HL-60/S4 treated with retinoic acid at 250 ng/mL for 4 days and 3 days (cell line): ENCODE measurements around the gene CHRNA7.

Experiments
- in situ Hi-C: fragments of 300-500 bp; cut with MboI; formaldehyde crosslinking; loops from 2 replicates; pipeline ENCODE4 v1.7.0; 2022; ENCODE audit warnings: low sequenced_read_pairs

Gene CHRNA7

GRCh38 chr15:32067115-32067514 is 36.8 kb downstream of the CHRNA7 start:
- in situ Hi-C loops = no loop called here

- in situ Hi-C loops = no loop called here
Measured at GRCh38 chr15:32089851-32090359, 59.6 kb downstream of the CHRNA7 start.

GRCh38 chr15:32091505-32092380 is 61.4 kb downstream of the CHRNA7 start:
- in situ Hi-C loops = no loop called here

GRCh38 chr15:32096213-32096612 is 65.9 kb downstream of the CHRNA7 start:
- in situ Hi-C loops = no loop called here

- in situ Hi-C loops = no loop called here
Measured at GRCh38 chr15:32096916-32097617, 66.8 kb downstream of the CHRNA7 start.

- in situ Hi-C loops = no loop called here
Measured at GRCh38 chr15:32098033-32098432, 67.7 kb downstream of the CHRNA7 start.

GRCh38 chr15:32099097-32099785 is 68.9 kb downstream of the CHRNA7 start:
- in situ Hi-C loops = no loop called here

GRCh38 chr15:32099956-32100684 is 69.8 kb downstream of the CHRNA7 start:
- in situ Hi-C loops = no loop called here

GRCh38 chr15:32104061-32104995 is 74.0 kb downstream of the CHRNA7 start:
- in situ Hi-C loops = no loop called here

- in situ Hi-C loops = no loop called here
Measured at GRCh38 chr15:32105258-32106241, 75.2 kb downstream of the CHRNA7 start.

- in situ Hi-C loops = no loop called here
Measured at GRCh38 chr15:32106401-32107381, 76.4 kb downstream of the CHRNA7 start.

GRCh38 chr15:32107477-32108080 is 77.3 kb downstream of the CHRNA7 start:
- in situ Hi-C loops = no loop called here

GRCh38 chr15:32108661-32109060 is 78.3 kb downstream of the CHRNA7 start:
- in situ Hi-C loops = no loop called here

- in situ Hi-C loops = no loop called here
Measured at GRCh38 chr15:32112101-32112500, 81.8 kb downstream of the CHRNA7 start.

GRCh38 chr15:32113224-32113623 is 82.9 kb downstream of the CHRNA7 start:
- in situ Hi-C loops = no loop called here

- in situ Hi-C loops = no loop called here
Measured at GRCh38 chr15:32117122-32117521, 86.8 kb downstream of the CHRNA7 start.

- in situ Hi-C loops = no loop called here
Measured at GRCh38 chr15:32119286-32119685, 89.0 kb downstream of the CHRNA7 start.
